ENCODE results near the gene CHST15.
"Not testable (repeated sequence)": the region's sequence is repeated elsewhere in the genome, so short reads cannot be mapped to it uniquely, and the experiment has no call there.

CHST15 gene

GRCh38 chr10:124124769-124125161 is 31.4 kb upstream of the CHST15 start:
- DNase-seq (ENCODE audit: low read depth in 2 of 2), result no peak

DNA sequence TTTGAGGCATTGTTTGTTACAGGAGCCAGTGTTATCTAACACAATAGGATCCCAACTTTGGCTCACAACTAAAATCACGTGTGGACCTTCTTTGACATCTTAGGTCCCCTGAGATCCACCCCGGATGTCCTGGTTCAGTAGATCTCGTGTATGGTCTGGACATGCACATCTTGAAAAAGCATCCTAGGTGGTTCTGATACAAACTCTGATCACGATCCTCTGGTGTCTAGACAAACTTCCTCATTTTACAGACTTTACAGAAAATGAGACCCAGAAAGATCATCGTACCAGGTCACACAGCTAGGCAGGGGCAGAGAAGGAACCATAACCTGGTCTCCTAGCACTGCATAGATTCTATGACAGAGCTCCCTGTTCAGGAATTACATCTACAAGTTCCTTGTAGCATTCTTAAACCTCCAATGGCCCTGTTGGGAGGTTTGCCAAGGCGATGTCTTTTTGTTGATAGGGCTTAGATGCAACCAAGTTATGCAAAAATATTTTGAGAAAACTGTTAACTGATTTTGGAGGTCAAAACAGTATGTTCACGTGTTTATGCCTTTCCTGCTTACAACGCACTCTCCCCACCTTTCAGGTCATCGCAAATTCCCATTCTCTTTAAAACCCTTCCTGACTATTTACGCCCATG is 30.8 kb upstream of the CHST15 start:
- DNase-seq (ENCODE audit: low read depth in 2 of 2), result no peak

DNA sequence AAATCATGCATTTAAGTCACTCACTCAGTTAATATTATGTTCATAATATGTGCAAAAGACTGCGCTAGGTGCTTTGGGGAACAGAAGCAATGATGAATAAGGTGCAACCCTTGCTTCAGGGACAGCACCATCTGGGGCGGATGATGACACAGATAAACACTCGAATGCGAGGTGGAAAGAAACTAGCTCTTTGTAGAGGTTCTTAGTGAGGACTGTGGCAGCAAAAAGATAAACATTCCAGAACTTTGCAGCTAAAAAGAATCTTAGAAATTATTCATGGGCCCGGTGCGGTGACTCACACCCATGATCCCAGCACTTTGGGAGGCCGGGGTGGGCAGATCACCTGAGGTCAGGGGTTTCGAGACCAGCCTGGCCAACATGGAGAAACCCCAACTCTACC is 29.8 kb upstream of the CHST15 start:
- no peak for DNase-seq (ENCODE audit: low read depth in 2 of 2)

DNA sequence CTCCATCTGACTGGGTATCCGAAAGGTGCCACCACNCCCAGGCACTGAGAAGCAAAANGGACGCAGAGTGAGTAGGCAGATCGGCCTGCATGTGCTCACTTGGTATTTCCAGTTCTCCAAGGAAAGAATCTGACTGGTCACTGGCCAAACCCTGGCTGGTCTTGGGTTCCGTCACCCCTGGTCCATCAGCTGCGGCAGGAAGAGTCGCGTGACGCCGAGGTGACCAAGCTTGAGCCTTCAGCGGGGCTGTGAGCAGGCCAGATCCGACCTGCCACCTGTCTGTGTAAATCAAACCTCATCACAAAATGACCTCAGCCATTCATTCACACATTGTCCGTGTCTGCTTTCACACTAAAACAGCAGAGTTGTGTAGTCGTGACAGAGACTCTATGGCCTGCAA is 28.8 kb upstream of the CHST15 start:
- DNase-seq (ENCODE audit: low read depth in 2 of 2), result no peak

- DNase-seq (ENCODE audit: low read depth in 2 of 2), result no peak
Measured at GRCh38 chr10:124120410-124121061, 27.1 kb upstream of the CHST15 start.

- no peak for DNase-seq (ENCODE audit: low read depth in 2 of 2)
Measured at GRCh38 chr10:124119946-124120345, 26.5 kb upstream of the CHST15 start.

GRCh38 chr10:124119216-124119615 is 25.8 kb upstream of the CHST15 start:
- no peak for DNase-seq (ENCODE audit: low read depth in 2 of 2)

DNA sequence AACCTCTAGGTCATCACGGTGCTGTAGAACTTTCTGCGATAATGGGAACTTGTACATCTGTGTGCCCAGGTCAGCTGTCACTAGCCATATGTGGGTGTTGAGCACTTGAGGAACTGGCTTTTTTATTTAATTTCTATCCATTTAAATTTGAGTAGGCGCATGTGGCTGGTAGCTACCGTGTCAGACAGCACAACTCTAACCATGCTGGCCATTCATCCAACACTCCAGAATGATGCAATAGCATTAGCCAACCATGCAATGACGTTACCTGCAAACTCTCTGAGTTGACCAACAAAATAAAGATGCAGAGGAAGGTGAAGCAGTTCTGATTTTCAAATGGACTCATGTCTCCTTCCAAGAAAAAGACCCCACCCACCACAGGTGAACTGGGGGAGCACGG is 24.4 kb upstream of the CHST15 start:
- no peak for DNase-seq (ENCODE audit: low read depth in 2 of 2)

GRCh38 chr10:124117511-124117785 is 24.1 kb upstream of the CHST15 start:
- DNase-seq (ENCODE audit: low read depth in 2 of 2), result no peak

- no peak for DNase-seq (ENCODE audit: low read depth in 2 of 2)
Measured at GRCh38 chr10:124116771-124117510, 23.5 kb upstream of the CHST15 start.

DNA sequence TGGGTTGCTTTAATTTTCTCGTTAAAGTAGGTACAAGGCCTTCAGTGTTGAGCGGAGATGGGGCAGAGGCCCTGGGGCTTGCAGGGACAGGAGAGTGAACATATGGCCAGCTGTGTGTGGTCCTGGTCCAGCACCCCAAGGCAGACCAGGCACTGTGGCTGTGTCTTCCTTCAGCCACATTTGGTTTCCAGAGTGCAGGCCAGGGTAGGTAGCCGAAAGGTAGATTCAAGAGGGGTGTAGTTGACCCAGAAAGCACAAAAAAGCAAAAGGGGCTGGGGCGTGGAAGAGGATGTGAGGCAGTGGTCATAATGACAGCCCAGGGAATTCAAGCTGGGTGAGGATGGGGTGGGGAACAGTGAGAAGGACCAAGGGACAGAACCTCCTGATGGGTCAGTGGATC is 21.3 kb upstream of the CHST15 start:
- DNase-seq (ENCODE audit: low read depth in 2 of 2), result no peak

DNA sequence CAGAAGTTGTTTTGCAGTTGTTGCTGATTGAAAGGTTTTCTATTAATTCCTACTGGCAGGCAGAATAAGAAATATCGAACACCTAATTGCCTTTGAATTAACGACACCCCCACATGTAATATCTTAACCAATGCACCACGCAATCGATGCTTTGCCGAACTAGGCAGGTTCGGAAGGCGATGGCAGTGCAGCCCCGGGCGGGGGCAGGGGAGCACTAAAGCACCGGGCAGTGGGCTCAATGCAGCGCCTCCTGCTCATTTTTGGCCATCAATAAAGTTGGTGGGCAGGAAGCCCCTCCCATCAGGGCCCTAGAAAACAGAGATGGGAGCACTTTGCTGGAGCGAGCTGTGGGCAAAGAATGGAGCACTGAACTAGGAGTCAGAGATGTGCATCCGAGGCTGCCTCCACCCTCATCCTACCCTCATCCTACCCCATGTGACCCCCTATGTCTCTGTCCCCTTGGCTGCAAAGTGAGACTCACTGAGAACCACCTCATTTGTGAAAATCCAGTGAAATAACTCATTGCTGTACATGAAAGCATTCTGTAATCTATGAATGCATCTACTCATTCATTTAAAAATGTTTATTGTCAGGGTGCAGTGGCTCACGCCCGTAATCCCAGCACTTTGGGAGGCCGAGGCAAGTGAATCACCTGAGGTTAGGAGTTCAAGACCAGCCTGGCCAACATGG is 19.6 kb upstream of the CHST15 start:
- no peak for DNase-seq (ENCODE audit: low read depth in 2 of 2)

GRCh38 chr10:124110882-124111281 is 17.5 kb upstream of the CHST15 start:
- no peak for DNase-seq (ENCODE audit: low read depth in 2 of 2)

- no peak for DNase-seq (ENCODE audit: low read depth in 2 of 2)
Measured at GRCh38 chr10:124109261-124109660, 15.9 kb upstream of the CHST15 start.

- DNase-seq (ENCODE audit: low read depth in 2 of 2), result no peak
Measured at GRCh38 chr10:124107072-124107471, 13.7 kb upstream of the CHST15 start.

DNA sequence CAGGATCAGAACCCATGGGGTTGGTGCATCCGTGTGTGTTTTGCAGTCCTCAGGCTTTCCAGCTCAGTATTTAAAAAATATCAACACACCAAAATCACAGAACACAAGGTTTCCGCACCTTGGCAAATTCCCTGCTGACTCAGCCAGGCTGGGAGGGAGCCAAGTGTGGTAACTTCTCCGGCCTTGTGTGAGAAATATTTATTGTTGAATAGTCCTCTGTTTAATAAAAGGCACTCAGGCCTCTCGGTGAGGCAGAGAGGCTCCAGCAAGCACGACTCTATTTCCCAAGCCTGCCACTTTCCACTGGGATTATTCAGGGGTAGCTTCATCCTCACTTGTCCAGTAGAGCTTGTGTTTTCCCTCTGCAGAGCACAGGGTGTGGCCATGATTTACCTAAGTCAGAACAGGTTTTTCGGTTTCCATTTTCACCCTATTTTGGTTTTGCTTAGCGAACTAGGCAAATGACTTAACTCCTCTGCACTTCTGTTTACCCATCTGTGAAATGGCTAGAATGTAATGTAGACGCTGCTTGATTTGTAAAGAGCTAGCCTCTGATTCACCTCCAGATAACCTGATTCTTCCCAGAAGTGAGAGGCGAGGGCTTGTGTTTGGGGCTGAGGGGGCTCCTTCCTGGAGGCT is 13.0 kb upstream of the CHST15 start:
- no peak for DNase-seq (ENCODE audit: low read depth in 2 of 2)

GRCh38 chr10:124105594-124105993 is 12.2 kb upstream of the CHST15 start:
- no peak for DNase-seq (ENCODE audit: low read depth in 2 of 2)

- no peak for DNase-seq (ENCODE audit: low read depth in 2 of 2)
Measured at GRCh38 chr10:124105045-124105444, 11.6 kb upstream of the CHST15 start.

GRCh38 chr10:124104011-124104627 is 10.7 kb upstream of the CHST15 start:
- no peak for DNase-seq (ENCODE audit: low read depth in 2 of 2)

DNA sequence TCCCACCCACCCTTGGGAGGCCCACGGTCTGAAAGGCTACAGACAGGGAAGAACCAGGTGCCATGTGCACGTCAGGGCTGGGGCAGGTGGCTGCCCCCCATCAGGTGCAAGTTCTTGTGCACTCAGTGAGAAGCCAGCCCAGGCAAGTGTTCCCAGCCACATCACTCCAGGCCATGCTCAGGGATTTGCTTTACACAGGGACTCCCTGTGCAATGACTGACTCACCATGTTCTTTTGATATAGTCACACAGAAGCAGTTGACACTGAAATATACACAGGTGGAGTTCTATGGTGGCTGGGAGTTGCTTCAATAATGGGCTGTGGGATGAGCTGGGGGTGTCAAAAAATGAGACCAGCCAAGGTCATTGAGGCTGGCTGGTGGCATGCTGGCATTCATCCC is 8.0 kb upstream of the CHST15 start:
- DNase-seq (ENCODE audit: low read depth in 2 of 2), result no peak

GRCh38 chr10:124100651-124101050 is 7.3 kb upstream of the CHST15 start:
- not testable (repeated sequence) for DNase-seq (ENCODE audit: low read depth in 2 of 2)

GRCh38 chr10:124100124-124100523 is 6.7 kb upstream of the CHST15 start:
- no peak for DNase-seq (ENCODE audit: low read depth in 2 of 2)

Data from stimulated activated CD4-positive, alpha-beta T cell treated with anti-CD3 and anti-CD28 coated beads, Interleukin-1b, Interleukin-23, amount 100 ng/mL, for 1 hour (primary cell).